ENCODE measurements around the gene IGFBP7.

IGFBP7 gene

DNA sequence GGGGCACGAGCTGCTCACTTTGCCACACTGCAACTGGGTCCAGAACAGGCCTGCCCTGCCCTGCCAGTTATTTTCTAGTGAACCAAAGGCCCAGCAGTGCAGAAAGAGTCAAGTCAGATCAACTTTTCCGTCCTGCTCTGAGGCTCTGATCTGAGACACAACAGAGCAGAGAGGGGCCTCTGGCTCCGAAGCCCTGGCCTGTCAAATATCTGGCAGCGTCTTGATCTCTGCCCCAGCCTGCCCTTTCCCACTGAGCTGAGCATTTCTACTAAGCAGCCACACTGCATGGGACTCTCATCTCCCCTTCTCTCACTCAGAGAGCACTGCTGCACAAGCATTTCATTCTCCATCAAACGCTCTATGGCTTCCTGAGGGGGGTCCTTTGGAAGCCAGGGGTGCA lies 11.8 kb downstream of the IGFBP7 start:
- DNase-seq (ENCODE audit: low read depth, low spot score) = no peak

DNA sequence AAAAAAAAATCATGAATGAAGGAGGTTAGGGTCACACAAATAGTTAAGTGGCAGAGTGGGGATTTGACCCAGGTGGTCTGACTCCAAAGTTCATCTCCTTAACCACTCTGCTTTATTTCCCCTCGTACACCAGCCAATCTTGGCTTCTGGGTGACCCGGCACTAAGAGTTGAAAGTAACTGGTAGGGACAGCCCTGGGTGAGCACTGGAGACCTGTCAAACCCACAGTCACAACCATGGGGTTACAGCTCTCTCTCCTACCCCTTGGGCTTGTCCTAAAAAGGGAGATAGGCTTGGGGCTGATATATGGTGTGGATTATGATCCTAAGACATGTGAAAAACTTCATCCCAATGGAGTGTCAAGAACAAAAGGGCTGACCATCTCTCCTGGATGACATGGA lies 12.5 kb downstream of the IGFBP7 start:
- no peak for DNase-seq (ENCODE audit: low read depth, low spot score)

DNA sequence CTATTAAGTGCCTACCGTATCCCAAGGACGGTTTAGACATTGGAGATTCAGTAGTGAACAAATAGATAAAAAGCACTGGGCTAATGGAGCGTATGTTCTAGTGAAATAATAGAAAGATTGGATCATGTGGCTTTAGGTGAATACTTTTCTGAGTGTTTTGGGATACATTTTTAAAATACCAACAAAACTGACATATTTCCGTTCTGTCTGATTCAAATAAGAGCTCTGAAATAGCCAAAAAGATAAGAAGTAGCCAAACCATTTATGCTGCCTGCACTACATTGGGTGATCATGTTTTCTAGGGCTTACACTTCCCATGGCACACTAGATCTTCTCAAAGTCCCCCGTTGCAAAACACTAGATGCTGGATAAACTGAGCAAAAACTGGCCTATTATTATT lies 14.2 kb downstream of the IGFBP7 start:
- DNase-seq (ENCODE audit: low read depth, low spot score) = no peak

DNA sequence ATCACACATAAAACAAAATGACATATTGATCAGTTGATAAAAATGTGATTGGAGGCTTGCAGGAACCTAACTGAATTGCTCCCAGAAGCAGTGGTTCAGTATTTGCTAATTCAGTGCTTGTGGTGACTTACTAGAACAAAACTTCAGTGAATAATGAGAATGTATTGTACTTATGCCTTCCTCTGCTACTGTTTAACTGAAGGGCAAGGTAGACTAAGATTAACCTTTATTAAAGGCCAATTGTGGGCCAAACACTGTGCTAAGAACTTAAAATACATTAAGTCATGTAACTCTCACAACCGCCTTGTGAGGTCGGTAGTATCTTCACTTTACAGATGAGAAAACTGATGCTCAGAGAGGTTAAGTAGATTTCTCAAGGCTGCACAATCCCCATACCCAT lies 14.9 kb downstream of the IGFBP7 start:
- no peak for DNase-seq (ENCODE audit: low read depth, low spot score)

DNA sequence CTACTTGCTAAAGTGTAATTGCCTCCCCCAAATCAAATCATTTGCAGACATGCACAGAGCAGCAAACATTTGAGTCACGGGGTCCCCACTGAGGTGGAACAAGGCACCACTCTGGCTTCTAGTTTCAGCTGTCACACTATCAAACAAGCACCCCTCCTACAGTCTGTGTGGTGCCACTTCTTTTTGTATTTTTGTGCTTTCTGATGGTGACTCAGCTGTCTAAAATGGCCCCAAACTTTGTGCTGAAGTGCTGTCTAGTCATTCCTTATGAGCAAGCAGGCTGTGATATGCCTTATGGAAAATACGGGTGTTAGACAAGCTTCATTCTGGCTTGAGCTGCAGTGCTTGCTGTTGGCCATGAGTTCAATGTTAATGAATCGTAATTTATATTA lies 15.4 kb downstream of the IGFBP7 start:
- DNase-seq (ENCODE audit: low read depth, low spot score) = no peak

DNA sequence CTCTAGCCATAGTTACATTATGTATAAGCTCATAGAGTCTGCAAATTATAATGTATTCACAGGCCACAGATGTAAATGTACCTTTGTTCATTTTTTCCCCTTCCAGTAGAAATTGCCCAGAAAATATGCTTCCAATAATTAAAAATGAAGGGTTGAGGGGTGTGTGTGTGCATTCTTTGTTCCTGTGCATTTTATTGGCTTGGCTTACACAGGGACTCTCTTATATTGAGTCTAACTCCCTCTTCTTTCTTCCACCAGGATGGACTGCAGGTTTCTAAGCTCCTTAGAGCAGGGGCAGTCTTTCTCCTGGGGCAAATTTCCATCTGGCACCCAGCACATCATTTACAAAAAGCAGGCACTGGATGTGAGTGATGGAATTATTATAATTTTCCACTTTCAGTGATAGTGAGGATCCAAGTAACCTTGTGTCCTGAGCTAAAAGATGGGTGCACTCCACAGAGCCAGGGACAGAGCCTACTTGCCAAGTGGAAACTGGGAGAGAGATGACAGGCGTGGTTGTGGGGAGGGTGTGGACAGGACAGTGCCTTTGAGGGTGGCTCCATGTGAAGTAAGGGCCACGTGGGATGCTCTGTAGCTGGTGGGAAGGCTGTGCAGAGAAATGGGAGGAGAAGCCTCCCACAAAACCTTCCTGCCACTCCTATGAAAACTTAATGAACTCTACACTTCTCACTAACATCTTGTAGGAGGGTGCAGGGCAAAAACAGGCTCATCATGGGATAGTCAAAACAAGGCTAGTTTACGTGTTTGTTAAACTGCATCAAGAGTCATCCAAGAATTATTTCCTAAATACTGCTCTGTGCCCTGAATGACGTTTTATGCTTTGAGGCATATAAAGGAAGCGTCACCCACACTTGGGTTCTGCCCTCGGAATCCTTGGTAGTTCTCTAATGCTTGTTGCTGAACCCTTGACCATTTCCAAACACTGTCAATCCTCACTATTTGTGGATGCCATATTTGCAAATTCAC lies 16.0 kb downstream of the IGFBP7 start:
- no peak for DNase-seq (ENCODE audit: low read depth, low spot score)

DNA sequence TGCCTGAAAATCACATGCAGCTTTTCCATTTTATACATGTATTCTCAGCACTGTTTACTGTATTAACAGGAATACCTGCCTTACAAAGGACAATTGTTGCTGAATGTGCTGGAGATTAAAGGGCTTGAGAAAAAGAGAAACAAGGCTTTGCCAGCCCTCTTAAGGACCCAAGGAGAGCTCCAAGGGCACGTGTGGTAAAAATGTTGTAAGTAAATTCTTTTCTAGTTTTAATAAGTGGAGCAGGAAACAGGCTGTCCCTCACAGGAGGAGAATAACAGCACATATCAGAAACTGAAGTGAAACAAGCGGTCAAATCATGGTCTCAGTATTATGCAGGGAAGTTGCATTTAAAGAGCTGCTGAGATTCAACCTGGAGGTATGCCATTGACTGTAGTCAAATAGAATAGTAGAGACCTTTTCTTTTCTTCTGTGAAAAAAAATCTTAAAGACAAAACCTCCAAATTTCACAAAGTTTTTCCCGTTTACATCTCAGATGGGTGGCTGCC lies 18.5 kb downstream of the IGFBP7 start:
- DNase-seq (ENCODE audit: low read depth, low spot score) = no peak

DNA sequence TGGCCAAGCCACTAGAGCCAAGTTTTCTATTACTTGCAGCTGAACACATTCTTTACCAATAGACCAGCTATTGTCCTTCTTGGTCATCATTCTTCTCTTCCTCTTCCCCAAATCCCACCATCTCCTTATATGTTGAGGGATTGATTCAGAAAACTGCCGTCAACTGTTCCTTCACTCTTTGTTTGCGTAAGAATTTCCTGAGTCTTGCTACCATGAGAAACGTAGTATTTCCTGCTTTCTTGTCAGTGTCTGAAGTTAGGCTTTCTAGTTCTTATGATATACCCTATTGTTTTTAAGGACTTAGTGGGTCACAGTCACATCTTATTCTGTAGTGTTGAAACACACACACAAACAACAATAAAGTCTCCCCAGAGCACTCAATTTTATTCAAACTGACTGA lies 20.1 kb downstream of the IGFBP7 start:
- no peak for DNase-seq (ENCODE audit: low read depth, low spot score)

DNA sequence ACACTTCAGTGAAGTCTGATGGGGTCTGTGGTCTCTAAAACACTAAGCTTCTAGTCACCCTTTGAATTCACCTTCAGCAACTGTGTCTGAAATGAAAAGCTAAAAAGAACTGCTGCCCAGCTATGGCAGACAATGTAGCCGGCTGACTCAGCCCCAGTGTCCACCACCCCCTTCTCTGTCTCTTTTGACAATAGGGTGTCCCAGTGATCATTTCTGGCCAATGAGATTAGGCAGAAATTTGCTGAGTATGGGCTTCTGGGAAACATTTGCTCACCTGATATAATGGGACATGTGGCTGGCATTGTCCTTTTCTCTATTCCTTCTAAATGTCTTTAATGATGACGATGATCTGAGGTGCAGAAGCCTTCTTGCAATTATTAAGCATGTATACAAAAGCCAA lies 20.6 kb downstream of the IGFBP7 start:
- no peak for DNase-seq (ENCODE audit: low read depth, low spot score)

DNA sequence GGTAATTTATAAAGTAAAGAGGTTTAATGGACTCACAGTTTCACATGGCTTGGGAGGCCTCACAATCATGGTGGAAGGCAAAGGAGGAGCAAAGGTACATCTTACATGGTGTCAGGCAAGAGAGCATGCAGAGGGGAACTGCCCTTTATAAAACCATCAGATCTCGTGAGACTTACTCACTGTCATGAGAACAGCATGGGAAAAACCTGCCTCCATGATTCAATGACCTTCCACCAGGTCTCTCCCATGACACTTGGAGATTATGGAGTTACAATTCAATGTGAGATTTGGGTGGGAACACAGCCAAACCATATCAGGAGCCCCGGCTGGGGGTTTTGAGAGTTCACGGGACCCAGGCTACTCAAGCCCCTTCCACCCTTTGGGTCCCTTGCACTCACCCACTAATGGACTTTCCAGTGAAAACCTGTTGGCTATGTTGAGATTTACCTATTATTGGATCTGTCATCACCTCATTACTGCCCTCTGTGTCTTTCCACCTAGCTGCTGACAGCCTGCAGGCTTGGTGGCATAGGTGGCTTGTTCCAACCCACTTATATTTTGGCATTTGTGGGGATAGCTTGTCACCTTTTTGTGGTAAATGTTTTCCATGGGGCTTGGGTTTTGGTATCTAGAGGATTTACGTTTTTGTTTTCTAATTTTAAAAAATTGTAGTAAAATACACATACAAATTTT lies 24.0 kb downstream of the IGFBP7 start:
- DNase-seq (ENCODE audit: low read depth, low spot score) = no peak

DNA sequence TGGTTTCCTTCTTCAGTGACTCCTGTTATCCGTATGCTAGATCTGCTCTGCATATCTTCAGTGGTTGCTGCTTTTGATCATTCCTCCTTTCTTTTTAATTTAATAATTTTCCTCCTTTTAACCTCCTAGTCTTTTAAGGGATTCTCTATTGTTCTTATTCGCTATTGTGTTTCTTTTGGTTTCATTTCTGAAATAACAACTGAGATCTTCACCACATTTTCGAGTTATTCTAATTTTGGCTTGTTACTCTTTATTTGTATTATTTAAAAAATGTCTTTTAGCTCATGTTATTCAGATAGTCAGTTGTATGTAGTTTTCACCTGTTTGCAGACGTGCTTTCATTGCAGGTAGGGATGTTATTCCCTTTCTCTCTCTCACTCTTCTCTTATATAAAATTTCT lies 24.9 kb downstream of the IGFBP7 start:
- DNase-seq (ENCODE audit: low read depth, low spot score) = no peak

DNA sequence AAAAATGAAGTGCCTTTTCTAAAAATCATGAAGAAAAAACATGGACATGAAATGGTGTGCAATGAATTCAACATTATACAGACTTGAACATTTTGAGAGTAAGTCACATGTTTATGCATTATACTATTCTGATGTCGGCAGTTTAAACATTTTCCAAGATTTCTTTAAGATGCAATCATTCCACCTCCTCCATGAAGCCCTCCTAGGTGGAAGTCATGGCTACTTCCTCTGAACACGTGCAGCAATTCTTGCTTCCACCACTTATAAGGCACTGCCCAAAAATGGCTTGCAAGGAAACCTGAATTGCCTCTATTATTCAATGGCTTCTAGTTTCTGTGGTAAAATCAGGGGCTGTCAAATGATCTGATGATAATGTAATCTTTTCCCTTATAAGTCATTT lies 25.8 kb downstream of the IGFBP7 start:
- no peak for DNase-seq (ENCODE audit: low read depth, low spot score)

DNA sequence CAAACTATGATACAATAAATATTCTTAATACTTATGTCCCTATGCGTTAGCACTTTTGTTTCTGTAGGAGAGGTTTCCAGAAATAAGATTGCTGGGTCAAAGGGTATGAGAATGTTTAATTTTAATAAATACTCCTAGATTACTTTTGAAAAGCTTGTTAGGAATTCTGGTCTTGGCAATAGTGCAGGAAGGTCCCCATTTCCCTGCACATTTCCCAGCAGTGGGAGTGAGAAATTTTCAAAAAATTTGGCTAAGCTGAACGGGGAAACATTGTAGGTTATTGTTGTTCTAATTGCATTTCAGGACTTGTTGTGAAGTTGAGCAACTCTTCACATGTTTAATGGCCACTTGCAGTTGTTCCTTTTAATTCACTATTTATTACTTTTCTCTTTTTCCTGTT lies 27.1 kb downstream of the IGFBP7 start:
- no peak for DNase-seq (ENCODE audit: low read depth, low spot score)

DNA sequence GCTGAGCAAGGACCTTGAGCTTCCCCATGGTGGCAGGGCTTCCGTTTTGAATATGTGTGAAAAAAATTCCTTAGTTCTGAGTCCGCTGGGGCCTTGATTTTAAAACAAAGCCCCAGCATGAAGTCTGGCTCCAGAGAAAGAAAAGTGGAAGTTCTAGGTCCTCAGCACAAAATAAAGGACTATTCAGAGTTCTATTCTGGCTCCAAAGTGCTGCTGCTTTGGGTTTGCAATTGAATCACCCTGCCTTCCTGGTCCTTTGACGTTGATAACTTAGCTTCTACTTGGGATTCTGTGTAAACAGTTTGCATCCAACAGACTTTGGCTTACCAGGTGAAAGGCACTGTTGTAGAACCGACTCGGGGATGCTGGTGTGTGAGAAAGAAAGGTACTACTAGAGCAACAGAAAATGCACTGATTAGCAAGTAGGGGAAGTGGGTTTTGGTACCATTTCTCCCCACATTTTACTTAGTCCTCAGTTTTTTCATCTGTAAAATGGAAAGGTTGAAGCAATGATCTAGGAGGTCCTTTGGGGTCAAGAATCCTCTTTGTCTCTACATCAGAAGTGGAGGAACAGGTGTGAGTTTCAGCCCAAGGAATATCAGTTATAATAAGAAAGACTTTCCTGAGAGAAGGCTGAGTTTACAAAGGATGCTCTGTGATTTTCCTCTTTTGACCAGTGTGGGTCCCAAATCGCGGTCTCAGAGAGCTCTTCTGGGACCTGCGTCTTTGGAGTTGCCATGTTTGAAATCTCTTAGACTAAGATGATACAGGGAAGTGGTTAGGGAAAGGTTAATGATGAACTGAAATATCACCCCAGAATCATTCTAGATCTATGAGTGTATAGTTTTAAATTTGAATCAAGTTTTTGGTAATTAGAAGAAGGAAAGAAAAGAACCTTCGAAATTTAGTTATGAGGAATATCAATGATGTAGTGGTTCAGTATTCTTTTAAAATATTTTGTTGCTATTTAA lies 28.2 kb downstream of the IGFBP7 start:
- no peak for DNase-seq (ENCODE audit: low read depth, low spot score)

DNA sequence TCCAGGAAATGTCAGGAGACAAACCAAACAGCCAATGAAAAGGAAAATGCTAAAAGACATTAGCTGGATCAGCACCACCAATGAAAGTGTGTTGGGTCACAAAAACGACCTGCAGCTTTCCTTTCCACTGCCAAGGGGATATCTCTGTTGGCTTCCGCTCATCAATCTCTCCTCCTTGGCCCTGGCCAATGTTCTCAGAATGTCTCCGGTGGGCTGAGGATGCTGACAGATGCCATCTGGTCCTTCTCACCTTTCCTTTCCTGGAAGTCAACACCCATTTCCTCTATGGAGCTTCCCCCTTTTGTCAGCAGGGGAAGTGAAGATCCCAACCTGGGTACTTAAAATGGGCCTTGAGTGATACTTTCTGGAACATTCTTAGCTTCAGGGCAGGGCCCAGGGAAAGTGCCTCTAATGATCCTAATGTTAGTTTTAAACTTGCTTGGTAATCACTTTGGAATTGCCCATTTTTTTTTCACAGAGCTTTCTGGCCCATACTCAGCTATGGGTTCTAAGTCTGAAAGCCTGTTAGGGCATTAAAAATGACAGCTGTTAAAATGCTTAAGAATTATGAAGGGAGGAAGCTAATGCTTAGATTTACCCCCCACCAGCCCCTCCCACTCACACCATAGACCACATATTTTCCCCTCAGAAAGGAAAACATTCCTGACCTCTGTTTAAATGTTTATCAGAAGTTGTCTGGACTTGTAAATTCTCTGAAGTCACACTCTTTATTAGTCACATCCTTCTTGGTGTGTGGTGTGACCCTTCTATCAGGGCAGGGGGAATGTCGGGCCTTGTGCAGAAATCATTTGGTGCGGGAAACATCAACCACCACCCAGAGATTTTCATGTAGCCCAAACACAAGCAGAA lies 29.2 kb downstream of the IGFBP7 start:
- no peak for DNase-seq (ENCODE audit: low read depth, low spot score)

DNA sequence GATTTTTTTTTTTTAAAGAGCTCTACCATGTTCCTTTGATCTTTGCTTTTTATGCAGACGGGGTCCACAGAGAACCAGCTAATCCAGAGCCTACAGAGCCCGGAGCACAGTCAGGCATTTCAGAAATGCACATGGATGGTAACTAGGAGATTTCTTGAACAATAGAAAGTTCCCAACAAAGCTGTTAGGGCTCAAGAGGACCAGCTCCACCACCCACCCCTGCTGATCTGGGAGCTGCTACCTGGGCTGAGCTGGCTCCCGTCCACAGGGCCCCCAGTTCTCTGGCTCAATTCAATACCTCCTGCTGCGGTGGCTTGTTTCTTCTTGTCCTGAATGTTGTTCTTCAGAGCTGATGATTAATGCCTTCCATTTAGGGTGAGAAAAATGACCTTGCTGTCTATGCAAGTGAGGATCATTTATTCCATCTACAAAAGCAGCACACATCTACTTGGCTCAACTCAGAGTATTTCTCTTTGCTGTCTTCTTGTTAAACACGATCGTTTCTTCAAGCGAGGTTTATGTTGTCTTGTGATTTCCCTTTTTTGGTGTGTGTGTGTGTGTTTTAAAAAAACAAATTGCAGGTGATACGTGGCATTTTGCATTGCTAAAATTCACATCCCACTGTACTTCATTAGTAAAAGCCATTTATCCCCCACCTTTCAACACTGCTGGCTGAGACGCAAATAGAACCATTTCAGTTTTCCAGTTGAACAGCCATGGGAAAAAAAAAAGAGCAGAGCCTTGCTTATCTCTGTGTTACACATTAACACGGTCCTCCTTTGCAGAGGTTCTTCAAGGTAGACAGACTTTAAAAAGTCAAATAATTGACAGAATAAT lies 31.3 kb downstream of the IGFBP7 start:
- DNase-seq (ENCODE audit: low read depth, low spot score) = no peak

DNA sequence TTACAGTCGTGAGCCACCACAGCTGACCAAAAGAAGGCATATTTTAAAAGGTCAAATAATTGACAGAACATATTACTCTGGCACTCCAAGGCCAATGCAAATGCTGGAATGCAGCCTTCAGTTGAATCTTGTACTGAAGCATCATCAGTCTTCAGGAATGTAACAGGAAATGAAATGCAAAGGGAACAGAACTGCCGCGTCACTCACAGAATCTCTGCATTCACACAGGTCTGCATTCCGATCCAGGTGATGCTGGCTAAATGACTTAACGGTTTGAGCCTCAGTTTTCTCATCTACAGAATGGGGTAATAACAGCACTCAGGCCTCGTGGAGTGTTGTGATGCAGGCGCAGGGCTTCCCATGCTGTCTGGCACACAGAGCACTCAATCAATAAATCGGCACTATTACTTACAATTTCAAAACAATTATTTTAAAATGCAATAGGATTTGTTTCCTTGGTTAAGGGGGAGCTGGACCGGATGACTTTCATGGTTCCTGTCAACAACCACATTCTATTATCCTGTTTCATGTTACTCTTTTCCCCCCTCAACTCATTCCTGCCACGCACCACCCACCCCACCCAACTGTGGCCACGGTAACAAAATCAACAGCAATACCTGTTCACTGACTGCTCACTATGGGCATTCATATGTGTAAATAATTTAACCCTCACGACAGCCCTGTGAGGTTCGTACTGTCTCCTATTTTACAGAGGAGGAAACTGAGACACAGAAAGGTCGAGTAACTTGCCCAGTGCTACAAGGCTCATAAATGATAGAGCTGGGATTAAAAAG lies 32.4 kb downstream of the IGFBP7 start:
- DNase-seq (ENCODE audit: low read depth, low spot score) = no peak

DNA sequence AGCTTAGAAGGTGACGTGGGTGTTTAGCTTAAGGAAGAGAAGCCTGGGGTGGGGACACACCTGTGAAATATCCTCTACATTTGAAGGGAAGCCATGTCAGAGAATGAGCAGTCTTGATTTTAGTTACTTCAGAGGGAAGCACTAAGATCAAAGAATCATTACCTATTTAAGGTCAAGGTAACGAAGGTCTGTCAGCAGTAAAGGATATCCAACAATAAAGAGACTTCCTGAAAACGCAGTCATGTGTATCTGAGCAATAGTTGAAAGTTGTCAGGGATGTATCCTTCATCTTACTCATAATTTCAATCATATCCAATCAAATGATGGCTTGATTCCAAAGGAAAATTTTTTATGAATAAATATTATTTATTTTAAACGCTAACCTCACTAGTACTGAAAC lies 33.5 kb downstream of the IGFBP7 start:
- no peak for DNase-seq (ENCODE audit: low read depth, low spot score)

DNA sequence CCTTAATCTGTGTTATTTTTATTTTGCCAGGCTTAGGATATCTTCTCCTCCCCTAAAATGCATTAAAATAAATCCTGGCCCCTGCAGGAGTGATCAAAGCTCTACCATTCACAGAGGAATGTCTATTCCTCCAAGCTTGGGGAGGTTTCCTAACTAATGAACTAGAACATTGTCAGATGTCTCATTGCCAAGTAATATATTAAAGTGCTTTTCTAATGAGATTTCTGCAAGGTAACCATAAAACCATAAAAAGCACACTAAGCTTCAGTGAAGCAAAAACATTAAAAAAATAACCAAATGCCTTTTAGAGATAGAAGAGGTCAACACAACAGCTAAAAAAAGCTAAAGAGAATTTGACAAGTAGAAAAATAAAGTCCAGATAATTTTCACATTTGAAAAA lies 34.8 kb downstream of the IGFBP7 start:
- DNase-seq (ENCODE audit: low read depth, low spot score) = no peak
